CD4-positive, alpha-beta memory T cell (primary cell): Measurements from ENCODE around the gene NFE2L1. TPM values are rescaled to one million over a fixed set of nuclear protein-coding genes. Genes with fewer than 3 reads are reported as not detected.
"Not testable (repeated sequence)": the region's sequence is repeated elsewhere in the genome, so short reads cannot be mapped to it uniquely, and the experiment has no call there.

Experiments used
- CTCF ChIA-PET: fragments of 350-600 bp; sonication (Branson Sonifier 250); formaldehyde crosslinking; loops from one replicate; lab custom pipeline; 2021; ENCODE audit warnings: inconsistent platforms; ENCODE audit not compliant: partially characterized antibody; lab: Charles Lee
- POLR2A ChIA-PET: fragments of 350-600 bp; sonication (Branson Sonifier 250); formaldehyde crosslinking; loops from one replicate; lab custom pipeline; 2021; ENCODE audit not compliant: partially characterized antibody; lab: Charles Lee
- DNase-seq, 5 donors: peaks; one replicate each; pipeline versions ENCODE4 v3.0.0 to v3.0.0-alpha.2; 2020 to 2022; ENCODE audit warnings: mixed read lengths in 1 of 5
- H3K27ac ChIP-seq: one replicate; pipeline ENCODE4 v1.7.0; 2013; ENCODE audit warnings: low read depth, low read length
- H3K27me3 ChIP-seq: 2 replicates; pipeline ENCODE4 v1.7.0; 2013; ENCODE audit warnings: mild to moderate bottlenecking, low read length, moderate library complexity; ENCODE audit not compliant: insufficient read depth
- H3K36me3 ChIP-seq: 2 replicates; pipeline ENCODE4 v1.7.0; 2013; ENCODE audit warnings: mild to moderate bottlenecking, low read length, moderate library complexity; ENCODE audit not compliant: insufficient read depth
- H3K4me1 ChIP-seq: 2 replicates; pipeline ENCODE4 v1.7.0; 2013; ENCODE audit warnings: mild to moderate bottlenecking, low read length, moderate library complexity; ENCODE audit not compliant: insufficient read depth
- H3K4me3 ChIP-seq, 2 donors: one replicate each; pipeline ENCODE4 v1.7.0; 2013; ENCODE audit warnings: low read length in 2 of 2, mild to moderate bottlenecking in 1 of 2
- H3K9me3 ChIP-seq, 2 donors: one replicate each; pipeline ENCODE4 v1.7.0; 2013; ENCODE audit warnings: low read length in 2 of 2, control low read depth in 1 of 2; ENCODE audit not compliant: control insufficient read depth in 1 of 2
- H3K27ac Mint-ChIP-seq, 7 donors: one replicate each; pipeline ENCODE4 v1.8.0; 2020 to 2021; ENCODE audit warnings: mixed read lengths in 7 of 7, mild to moderate bottlenecking in 6 of 7, inconsistent platforms in 3 of 7, moderate library complexity in 3 of 7
- H3K27me3 Mint-ChIP-seq, 2 donors: one replicate each; pipeline ENCODE4 v1.8.0; 2020 to 2021; ENCODE audit warnings: mixed read lengths in 2 of 2
- H3K36me3 Mint-ChIP-seq, 2 donors: one replicate each; pipeline ENCODE4 v1.8.0; 2020 to 2021; ENCODE audit warnings: mixed read lengths in 2 of 2, inconsistent platforms in 1 of 2, mild to moderate bottlenecking in 1 of 2
- H3K4me1 Mint-ChIP-seq, 4 donors: one replicate each; pipeline ENCODE4 v1.8.0; 2020 to 2021; ENCODE audit warnings: mixed read lengths in 4 of 4, mild to moderate bottlenecking in 1 of 4
- H3K4me3 Mint-ChIP-seq, 8 donors: one replicate each; pipeline ENCODE4 v1.8.0; 2020 to 2021; ENCODE audit warnings: mixed read lengths in 8 of 8, mild to moderate bottlenecking in 7 of 8, moderate library complexity in 6 of 8, inconsistent platforms in 3 of 8
- H3K9me3 Mint-ChIP-seq, 8 donors: one replicate each; pipeline ENCODE4 v1.8.0; 2020 to 2021; ENCODE audit warnings: mixed read lengths in 8 of 8, mild to moderate bottlenecking in 5 of 8, inconsistent platforms in 3 of 8, moderate library complexity in 1 of 8
- intact Hi-C: fragments of 100-400 bp; cut with micrococcal nuclease; formaldehyde crosslinking; loops from one replicate; pipeline ENCODE4 v1.15.1; 2023
- polyA plus RNA-seq, 2 donors: library from polyadenylated mRNA; unstranded; fragments of 300-500 nt; fragmentation: Illumina TruSeq; gene quantifications; one replicate each; pipeline ENCODE4 v1.2.3, GENCODE V29; 2021
- total RNA-seq, 2 experiments: library from RNA; stranded (reverse); gene quantifications; one replicate each; pipeline ENCODE4 v1.2.3, GENCODE V29; 2021

NFE2L1 gene
- total and polyA plus RNA-seq, 4 experiments from 2014 or later: 2.9 to 62.5 (median 34.8) TPM

DNA sequence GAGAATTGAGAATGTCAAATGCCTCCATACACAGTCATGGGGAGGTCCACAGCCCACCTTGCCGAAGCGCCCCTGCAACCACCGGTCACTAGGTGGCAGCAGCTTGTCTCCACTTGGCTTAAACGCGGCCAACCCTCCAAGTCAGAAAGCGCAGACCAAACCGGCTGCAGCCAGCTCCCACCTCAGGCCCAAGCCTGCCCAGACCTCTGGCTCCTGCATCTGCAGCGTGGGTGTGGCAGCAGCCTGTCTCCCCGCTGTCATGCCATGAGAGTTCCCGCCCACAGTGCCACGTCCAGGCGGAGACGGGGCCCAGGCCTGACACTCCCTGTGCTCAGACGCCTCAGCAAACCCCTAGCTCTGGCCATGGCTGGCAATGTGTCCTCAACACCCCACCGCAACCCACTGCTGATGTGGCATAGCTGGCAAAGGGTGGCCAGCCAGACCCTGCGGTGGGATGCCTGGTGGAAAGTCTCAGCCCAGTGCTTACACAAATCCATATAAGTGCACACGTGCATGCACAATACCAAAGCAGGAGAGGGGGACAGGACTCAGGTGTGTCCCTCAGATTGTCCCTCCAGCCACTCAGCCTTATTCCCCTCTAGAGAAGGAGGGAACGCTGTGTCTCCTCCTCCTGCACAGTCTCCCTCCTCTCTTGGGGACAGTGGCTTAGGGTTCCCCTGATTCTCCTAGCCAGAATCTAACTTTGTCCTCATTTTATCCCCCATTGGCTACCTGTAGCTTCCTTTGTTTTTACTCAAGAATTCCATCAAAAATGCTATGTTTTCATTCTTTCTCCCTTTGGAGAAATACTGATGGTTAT is 21.4 kb upstream of the NFE2L1 start:
- H3K9me3 ChIP-seq: no peaks in the 10 kb centered on the region
- intact Hi-C loops: loop anchor here (5.0 kb wide), 2 partner anchors 79 to 566 kb away; partner anchors contain the start of genes HOXB3 and HOXB5
- Mint-ChIP-seq H3K27me3 (peaks cover 7 to 19% of the 10 kb centered on the region in 2 donors), H3K9me3 (peaks cover 0 to 2% (median 0%) of the 10 kb centered on the region in 8 donors), H3K4me3 (peak overlapping the region in 6 of 8 donors; percentile 13 to 89 (median 42)), H3K36me3 (no peaks in the 10 kb centered on the region), H3K4me1 (peaks cover 12 to 36% (median 25%) of the 10 kb centered on the region in 4 donors), H3K27ac (no peak overlapping the region)
- no peaks in the 10 kb centered on the region for H3K27me3 ChIP-seq
- no peak overlapping the region for H3K4me3 ChIP-seq
- CTCF ChIA-PET: interaction anchor here (0.5 to 5.0 kb wide), 27 partner anchors 8 to 852 kb away, joined by 3 to 148 read pairs (median 4); partner anchors contain the start of genes CDK5RAP3, HOXB8 and NFE2L1
- H3K4me1 ChIP-seq: peaks cover 36% of the 10 kb centered on the region
- peak; percentile 54 to 66 (median 58) for DNase-seq
- no peak overlapping the region for H3K27ac ChIP-seq
- no peaks in the 10 kb centered on the region for H3K36me3 ChIP-seq
- POLR2A ChIA-PET: interaction anchor here (0.8 to 2.9 kb wide), 7 partner anchors 9 to 104 kb away, joined by 3 to 52 read pairs (median 4); partner anchors contain the start of genes CDK5RAP3, COPZ2 and NFE2L1

- POLR2A ChIA-PET: interaction anchor here (0.8 to 2.9 kb wide), 3 partner anchors 9 to 103 kb away, joined by 3 to 52 read pairs (median 3); partner anchors contain the start of gene NFE2L1
- Mint-ChIP-seq H3K4me3 (peak overlapping the region in 1 of 8 donors; percentile 75), H3K4me1 (peaks cover 12 to 36% (median 24%) of the 10 kb centered on the region in 4 donors), H3K9me3 (peaks cover 0 to 2% (median 0%) of the 10 kb centered on the region in 8 donors), H3K36me3 (no peaks in the 10 kb centered on the region), H3K27ac (no peak overlapping the region), H3K27me3 (peaks cover 10 to 26% of the 10 kb centered on the region in 2 donors)
- no peaks in the 10 kb centered on the region for H3K27me3 ChIP-seq
- H3K4me1 ChIP-seq: peaks cover 36% of the 10 kb centered on the region
- H3K9me3 ChIP-seq: no peaks in the 10 kb centered on the region
- H3K4me3 ChIP-seq: no peak overlapping the region
- intact Hi-C loops: loop anchor here (5.0 kb wide), 2 partner anchors 80 to 565 kb away; partner anchors contain the start of genes HOXB3 and HOXB5
- no peak overlapping the region for H3K27ac ChIP-seq
- no peak for DNase-seq
- CTCF ChIA-PET: interaction anchor here (0.7 to 5.0 kb wide), 24 partner anchors 9 to 851 kb away, joined by 3 to 148 read pairs (median 4); partner anchors contain the start of genes CDK5RAP3, HOXB8 and NFE2L1
- no peaks in the 10 kb centered on the region for H3K36me3 ChIP-seq
Observed at GRCh38 chr17:48027322-48027981, 20.7 kb upstream of the NFE2L1 start.

DNA sequence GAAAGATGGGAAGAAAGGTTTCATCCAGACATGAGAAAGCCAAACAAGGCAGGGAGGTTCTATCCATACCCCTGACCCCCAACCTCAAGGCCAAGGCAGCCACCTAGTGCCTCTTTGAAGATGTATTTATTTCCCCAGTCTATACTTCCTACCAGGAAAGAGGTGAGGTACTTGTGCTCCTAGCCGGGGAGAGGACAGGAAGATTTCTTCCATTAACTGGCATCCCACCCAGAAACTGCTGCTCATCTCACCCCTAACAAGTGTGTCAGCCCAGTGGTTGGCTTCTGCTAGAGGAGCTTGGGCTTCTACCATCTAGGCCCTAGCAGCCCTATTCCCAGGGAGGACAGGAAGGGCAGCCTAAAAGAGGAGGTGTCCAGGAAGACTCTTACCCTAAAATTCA is 19.4 kb upstream of the NFE2L1 start:
- intact Hi-C loops: loop anchor here (5.0 kb wide), 2 partner anchors 81 to 564 kb away; partner anchors contain the start of genes HOXB3 and HOXB5
- H3K4me1 Mint-ChIP-seq: peaks cover 7 to 33% (median 21%) of the 10 kb centered on the region in 4 donors
- Histone ChIP-seq H3K36me3 (no peaks in the 10 kb centered on the region), H3K4me1 (peaks cover 27% of the 10 kb centered on the region), H3K27ac (no peak overlapping the region), H3K9me3 (no peaks in the 10 kb centered on the region), H3K27me3 (no peaks in the 10 kb centered on the region), H3K4me3 (no peak overlapping the region)
- CTCF ChIA-PET: interaction anchor here (3.0 to 5.0 kb wide), 3 partner anchors 20 to 586 kb away, joined by 6 to 148 read pairs (median 40); partner anchors contain the start of genes HOXB8 and NFE2L1
- H3K27ac Mint-ChIP-seq: no peak overlapping the region
- no peak for DNase-seq
- H3K36me3 Mint-ChIP-seq: no peaks in the 10 kb centered on the region
- POLR2A ChIA-PET: no interaction called here
- no peak overlapping the region for H3K4me3 Mint-ChIP-seq
- peaks cover 8 to 31% of the 10 kb centered on the region in 2 donors for H3K27me3 Mint-ChIP-seq
- H3K9me3 Mint-ChIP-seq: peaks cover 0 to 2% (median 0%) of the 10 kb centered on the region in 8 donors

GRCh38 chr17:48030531-48030930 is 17.6 kb upstream of the NFE2L1 start:
- Mint-ChIP-seq H3K4me3 (no peak overlapping the region), H3K27me3 (peaks cover 5 to 25% of the 10 kb centered on the region in 2 donors), H3K27ac (no peak overlapping the region), H3K36me3 (no peaks in the 10 kb centered on the region), H3K4me1 (peaks cover 3 to 18% (median 11%) of the 10 kb centered on the region in 4 donors), H3K9me3 (no peaks in the 10 kb centered on the region)
- ChIA-PET POLR2A (no interaction called here), CTCF (interaction anchor here (0.8 to 2.5 kb wide), 10 partner anchors 12 to 563 kb away, joined by 3 to 11 read pairs (median 3); partner anchors contain the start of gene HOXB5)
- Histone ChIP-seq H3K9me3 (no peaks in the 10 kb centered on the region), H3K36me3 (no peaks in the 10 kb centered on the region), H3K27me3 (no peaks in the 10 kb centered on the region), H3K27ac (no peak overlapping the region), H3K4me1 (peaks cover 13% of the 10 kb centered on the region), H3K4me3 (no peak overlapping the region)
- no peak for DNase-seq
- intact Hi-C loops: no loop called here

- peaks cover 5 to 30% of the 10 kb centered on the region in 2 donors for H3K27me3 Mint-ChIP-seq
- Histone ChIP-seq H3K9me3 (no peaks in the 10 kb centered on the region), H3K27me3 (no peaks in the 10 kb centered on the region), H3K4me1 (peaks cover 7% of the 10 kb centered on the region), H3K4me3 (no peak overlapping the region), H3K27ac (no peak overlapping the region), H3K36me3 (no peaks in the 10 kb centered on the region)
- ChIA-PET CTCF (interaction anchor here (1.2 to 2.5 kb wide), 4 partner anchors 20 to 561 kb away, joined by 3 to 11 read pairs (median 5); partner anchors contain the start of gene HOXB5), POLR2A (interaction anchor here (0.6 kb wide), 1 partner anchor 1909 kb away, joined by 3 read pairs; no protein-coding TSS in a partner anchor)
- no peaks in the 10 kb centered on the region for H3K36me3 Mint-ChIP-seq
- H3K27ac Mint-ChIP-seq: no peak overlapping the region
- intact Hi-C loops: no loop called here
- H3K4me3 Mint-ChIP-seq: no peak overlapping the region
- H3K4me1 Mint-ChIP-seq: peaks cover 0 to 4% (median 2%) of the 10 kb centered on the region in 4 donors
- no peak for DNase-seq
- no peaks in the 10 kb centered on the region for H3K9me3 Mint-ChIP-seq
Observed at GRCh38 chr17:48031966-48032365, 16.2 kb upstream of the NFE2L1 start.

- H3K4me1 Mint-ChIP-seq, H3K9me3 Mint-ChIP-seq, H3K4me1 ChIP-seq, H3K36me3 ChIP-seq, intact Hi-C loops, H3K27me3 ChIP-seq, H3K27ac Mint-ChIP-seq, H3K27ac ChIP-seq, H3K4me3 Mint-ChIP-seq, H3K4me3 ChIP-seq, DNase-seq, H3K36me3 Mint-ChIP-seq, H3K9me3 ChIP-seq: not testable (repeated sequence)
- H3K27me3 Mint-ChIP-seq: peaks cover 11 to 38% of the 10 kb centered on the region in 2 donors
- ChIA-PET CTCF (interaction anchor here (0.9 to 5.5 kb wide), 6 partner anchors 9 to 46 kb away, joined by 3 to 38 read pairs (median 4); partner anchors contain the start of gene NFE2L1), POLR2A (interaction anchor here (1.5 kb wide), 1 partner anchor 13 kb away, joined by 4 read pairs; the partner anchor contains the start of gene NFE2L1)
Observed at GRCh38 chr17:48034734-48035133, 13.4 kb upstream of the NFE2L1 start.
